ENCODE measurements around the gene SEPTIN10.
"Not testable (repeated sequence)": the region's sequence is repeated elsewhere in the genome, so short reads cannot be mapped to it uniquely, and the experiment has no call there.

SEPTIN10 gene

DNA sequence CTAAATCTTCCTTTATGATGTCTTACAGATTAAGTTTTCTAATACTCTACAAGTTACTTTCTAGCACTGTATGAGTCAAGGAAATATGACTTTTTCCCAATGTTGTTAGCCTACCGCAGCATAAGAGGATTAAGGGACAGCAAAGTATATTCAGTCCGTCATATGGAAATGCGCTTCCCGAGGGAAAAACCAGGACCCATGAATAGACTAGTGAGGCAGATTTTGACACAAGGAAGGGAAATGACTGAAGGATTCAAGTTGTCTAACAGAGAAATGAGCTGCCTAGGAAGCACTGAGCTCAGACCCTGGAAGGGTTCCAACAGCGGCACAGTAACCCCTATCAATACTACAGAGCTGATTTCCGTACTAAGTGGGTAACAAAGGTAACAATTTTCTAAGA, 12.0 kb downstream of the SEPTIN10 start:
- no peak for DNase-seq

DNA sequence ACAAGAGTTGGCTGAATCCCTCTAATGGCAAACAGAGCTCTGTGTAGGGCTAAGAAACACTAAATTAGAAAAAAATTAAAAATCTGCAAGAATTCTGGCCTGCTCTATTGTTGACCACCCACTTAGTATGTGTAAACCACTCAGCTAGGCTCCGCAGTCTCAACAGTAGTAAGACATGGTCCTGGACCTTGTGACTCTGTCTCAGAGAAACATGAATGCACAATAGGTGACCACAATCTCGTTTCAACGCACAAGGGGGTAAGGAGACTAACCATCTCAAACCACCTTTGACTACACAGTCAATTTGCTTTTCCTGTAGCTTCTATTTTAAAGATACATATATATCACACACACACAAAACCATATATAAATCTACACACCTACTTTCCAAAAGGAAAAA, 16.5 kb downstream of the SEPTIN10 start:
- no peak for DNase-seq

DNA sequence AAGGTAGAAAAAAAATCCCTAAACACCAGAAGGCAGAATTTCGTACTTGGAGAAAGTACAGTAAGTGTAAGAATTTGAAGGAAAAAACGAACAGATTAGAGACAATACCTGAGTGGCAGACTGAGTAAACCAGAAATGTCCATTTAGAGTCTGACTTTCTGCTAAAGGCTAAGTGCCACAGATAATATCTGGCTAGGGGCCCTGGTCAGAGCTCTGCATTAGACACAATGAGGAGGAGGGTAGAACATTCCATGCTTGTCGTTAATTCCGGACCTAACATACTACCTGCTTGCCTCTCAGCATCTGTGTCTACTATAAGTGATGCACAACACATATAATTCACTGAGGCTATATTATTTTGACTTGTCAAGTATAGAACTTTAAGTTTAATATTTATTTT, 18.1 kb downstream of the SEPTIN10 start:
- DNase-seq = no peak

DNA sequence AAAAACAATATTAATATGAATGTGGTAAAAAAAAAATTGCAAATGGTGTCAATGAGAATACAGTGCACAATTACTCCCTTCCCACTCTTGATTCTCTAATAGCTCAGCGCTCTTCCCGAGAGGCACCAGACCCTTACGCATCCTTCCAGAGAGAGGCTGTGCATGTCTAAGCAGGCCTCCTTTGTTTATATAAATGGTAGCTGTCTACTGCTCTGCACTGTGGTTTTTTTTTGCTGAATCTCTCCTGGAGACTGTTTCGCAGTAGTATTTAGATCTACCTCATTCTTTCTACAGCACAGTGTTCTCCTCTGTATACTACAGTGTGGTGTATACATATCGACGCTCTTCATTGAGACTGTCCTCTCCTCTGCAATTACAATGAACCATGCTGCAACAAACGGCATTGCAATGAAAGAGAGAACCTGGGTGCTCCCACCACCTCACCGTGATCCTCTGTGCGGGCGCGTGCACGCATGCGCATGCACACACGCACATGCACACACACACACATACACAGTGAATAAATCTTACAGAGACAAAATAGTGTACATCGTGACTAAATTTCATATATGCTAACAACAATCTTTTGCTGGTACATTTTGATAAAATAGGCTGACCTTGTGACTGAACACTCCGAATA, 19.4 kb downstream of the SEPTIN10 start:
- peak; percentile 88 for DNase-seq

GRCh38 chr2:109592905-109593304, 20.9 kb downstream of the SEPTIN10 start:
- DNase-seq = no peak

DNA sequence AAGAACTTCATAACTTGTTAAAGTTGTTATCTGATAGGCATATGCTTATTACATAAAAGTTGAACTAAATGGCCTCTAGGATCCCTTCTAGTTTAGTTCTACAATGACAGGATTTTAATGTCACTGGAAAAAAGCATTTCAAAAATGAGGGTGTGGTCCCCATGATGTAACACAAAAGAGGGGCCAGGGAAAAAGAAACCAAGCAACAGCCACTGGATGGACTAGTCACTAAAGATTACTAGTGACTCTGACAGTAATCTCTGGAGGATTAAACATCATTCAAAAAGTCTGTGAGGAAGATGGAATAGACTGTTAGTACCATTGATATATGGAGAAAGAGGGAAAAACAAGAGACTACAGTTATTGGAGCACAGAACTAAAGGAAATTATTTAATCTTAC, 22.6 kb downstream of the SEPTIN10 start:
- DNase-seq = no peak

GRCh38 chr2:109586687-109587086, 27.1 kb downstream of the SEPTIN10 start:
- no peak for DNase-seq

DNA sequence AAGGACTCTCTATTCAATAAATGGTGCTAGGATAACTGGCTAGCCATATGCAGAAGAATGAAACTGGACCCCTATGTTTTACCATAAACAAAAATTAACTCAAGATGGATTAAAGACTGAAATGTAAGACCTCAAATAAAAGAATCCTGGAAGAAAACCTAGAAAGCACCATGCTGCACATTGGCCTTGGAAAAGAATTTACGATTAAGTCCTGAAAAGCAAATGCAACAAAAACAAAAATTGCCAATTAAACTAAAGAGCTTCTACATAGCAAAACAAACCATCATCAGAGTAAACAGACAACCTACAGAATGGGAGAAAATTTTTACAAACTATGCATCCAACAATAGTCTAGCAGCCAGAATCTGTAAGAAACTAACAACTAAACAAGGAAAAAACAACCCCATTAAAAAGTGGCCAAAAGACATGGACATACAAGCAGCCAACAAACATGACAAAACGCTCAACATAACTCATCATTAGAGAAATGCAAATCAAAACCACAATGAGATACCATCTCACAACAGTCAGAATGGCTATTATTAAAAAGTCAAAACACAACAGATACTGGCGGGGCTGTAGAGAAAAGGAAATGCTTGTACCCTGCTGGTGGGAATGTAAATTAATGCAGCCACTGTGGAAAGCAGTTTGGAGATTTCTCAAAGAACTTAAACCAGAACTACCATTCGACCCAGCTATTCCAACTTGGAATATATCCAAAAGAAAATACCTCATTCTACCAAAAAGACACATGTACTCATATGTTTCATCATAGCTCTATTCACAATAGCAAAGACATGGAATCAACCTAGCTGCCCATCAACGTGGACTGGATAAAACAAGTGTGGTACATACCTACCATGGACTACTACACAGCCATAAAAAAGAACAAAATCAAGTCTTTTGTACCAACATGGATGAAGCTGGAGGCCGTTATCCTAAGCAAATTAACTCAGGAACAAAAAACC, 30.6 kb downstream of the SEPTIN10 start:
- no peak for DNase-seq

- not testable (repeated sequence) for DNase-seq
These were observed 36.1 kb downstream of the SEPTIN10 start for GRCh38 chr2:109577630-109578029.

DNA sequence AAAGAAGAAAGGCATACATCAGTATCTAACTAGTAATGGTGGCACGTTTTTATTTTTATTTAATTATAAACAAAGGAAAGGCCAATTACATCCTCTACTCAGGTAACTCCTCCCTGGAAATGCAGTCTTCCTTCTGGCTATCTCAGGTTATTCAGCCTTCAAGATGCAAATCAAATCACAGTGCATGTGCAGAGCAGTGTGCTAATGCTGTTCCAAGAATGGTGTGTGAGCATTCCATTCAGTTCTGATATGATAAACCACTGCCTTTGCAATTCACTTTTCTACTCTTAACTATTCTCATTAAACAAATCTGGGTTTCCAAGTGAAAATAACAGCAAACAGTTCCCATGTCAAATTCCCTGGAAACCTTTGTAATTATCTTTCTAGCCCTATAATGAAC, 38.4 kb downstream of the SEPTIN10 start:
- DNase-seq = no peak

- DNase-seq = no peak
These were observed 49.7 kb downstream of the SEPTIN10 start for GRCh38 chr2:109563980-109564550.

DNA sequence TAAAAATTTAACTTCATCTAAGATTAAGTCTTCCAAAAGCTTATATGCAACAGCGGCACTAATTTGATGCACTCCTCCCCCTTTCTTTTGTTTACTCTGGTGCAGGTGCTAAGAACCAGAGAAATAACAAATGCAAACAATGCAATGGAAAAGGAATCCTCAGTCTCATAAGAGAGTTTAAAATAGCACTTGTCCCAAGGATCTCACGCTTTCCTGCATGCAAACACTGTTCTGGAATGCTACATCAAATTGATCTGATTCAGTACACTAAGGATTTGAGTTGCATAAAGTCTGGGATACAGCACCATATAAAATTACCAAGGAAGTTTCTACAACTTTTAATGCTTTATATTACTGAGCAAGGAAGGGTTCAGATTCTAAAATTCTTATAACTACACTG, 50.5 kb downstream of the SEPTIN10 start:
- DNase-seq = no peak

DNA sequence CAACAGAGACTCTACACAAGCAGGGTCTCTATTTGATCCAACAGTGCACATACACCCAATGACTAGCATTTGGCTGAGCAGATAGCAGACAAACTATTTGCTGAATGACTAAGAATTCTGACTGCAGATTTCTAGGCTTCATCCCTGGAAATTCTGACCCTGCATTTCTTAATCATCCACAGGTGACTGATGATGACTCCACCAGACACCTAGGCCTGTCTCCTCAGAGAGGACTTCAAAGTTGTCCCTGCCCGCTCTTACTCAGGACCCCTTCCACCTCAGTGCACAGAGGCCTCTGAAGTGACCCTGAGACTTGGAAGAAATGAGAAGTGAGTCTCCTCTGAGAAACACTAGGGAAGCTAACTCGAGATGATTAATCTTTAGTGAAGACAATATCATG, 51.3 kb downstream of the SEPTIN10 start:
- DNase-seq = no peak

GRCh38 chr2:109560265-109560664, 53.5 kb downstream of the SEPTIN10 start:
- no peak for DNase-seq

DNA sequence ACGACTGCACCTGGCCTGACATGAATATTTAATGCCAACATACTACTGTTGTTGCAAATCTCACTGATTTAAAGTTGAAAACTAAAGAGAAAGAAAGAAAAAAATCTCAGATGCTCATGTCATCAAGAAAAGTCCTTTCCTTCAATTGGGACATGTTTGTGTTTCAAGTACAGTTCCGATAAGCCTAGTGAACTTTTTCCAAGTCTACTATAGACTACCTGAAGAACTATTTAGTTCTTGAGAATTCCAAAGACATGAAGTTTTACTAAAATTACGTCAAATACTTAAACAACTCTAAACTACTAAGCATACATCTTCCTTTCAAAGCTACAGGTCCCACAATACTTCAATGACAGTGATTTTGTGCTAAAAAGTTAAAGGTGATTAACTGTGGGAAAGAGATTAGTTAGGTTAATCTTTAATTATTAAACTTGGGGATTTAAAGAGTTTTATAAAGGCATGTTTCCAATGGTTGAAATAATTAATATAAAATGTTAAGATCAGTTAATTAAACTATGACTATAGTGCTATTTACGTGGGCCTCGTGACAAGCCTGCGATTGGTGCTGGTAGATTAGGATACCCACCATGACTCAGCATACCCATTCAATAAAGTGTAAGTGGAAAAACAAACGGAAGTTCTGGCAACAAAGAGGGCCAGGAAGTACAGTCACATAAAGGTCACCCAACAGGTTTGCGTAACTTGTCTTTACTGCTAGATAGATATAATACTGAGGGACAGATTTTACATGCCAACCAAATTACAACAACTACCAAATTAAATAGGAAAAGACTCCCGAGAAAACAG, 55.5 kb downstream of the SEPTIN10 start:
- no peak for DNase-seq

DNA sequence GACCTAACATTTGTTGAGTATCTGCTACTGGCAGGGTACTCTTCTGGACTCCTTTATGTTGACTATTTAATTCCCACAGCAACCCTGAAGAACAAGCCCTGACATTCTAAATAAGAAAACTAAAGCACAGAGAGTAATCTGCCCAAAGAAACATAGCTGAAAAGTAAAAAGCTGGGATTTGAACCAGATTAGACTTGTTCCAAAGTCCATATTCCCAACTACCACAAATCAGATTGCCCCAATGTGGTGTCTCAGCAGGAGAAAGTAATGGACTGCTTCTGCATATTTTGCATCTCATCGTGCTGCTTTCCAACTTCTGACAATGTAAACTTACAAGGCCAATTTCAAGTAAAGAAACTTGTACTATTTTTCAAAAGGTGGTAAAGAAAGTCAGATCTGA, 56.5 kb downstream of the SEPTIN10 start:
- DNase-seq = no peak

DNA sequence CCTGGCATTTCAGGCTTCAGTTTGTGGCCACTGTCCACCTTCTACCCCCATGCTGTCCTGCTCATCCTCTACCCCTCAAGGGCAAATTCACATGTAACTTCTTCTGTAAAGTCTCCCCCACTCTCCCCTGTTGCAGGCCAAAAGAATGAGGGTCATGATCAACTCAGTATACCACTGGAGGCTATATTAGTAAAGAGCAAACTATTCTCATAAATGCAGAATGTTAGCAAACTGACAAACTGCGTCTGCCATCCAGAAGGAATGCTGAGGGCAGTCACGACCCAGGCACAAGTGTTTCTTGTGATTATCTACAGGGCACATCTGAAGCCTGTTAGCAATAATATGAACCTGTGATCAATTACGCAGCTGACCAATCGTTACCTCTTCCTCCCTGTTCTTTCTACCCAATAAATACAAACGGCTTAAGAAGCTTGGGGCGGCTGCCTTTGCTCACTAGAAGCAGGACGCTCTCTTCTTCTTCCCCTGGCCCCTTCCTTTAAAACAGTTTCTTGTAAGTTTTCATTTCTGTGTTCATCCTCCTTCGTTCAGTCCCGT, 58.3 kb downstream of the SEPTIN10 start:
- no peak for DNase-seq

- DNase-seq = no peak
These were observed 59.0 kb downstream of the SEPTIN10 start for GRCh38 chr2:109554758-109555157.

- no peak for DNase-seq
These were observed 64.7 kb downstream of the SEPTIN10 start for GRCh38 chr2:109549016-109549590.

DNA sequence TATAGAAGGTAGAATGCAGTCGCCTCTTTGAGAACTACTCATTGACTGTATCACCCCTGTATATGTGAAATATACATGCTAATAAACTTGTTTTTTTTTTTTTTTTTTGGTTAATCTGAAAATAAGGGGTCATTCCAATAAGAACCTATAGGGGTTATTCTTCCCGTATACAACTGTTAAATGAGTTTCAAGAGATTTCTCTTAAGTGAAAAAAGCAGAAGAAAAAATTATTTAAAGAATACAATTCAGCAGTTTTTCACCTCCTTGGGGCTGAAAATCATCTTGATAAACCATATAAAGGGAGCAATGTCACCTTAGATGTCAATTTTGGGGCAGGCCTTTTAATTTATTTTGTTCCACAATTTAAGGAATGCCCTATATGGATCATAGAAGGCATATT, 66.5 kb downstream of the SEPTIN10 start:
- DNase-seq = no peak

- DNase-seq = peak; percentile 64
These were observed 67.7 kb downstream of the SEPTIN10 start for GRCh38 chr2:109545828-109546713.

All from NCI-H2171 treated with DMSO at 0.1 percent for 48 hours (cell line).